Immature natural killer cell (primary cell): ENCODE data around the gene ARHGEF19. TPM values are rescaled to one million over a fixed set of nuclear protein-coding genes. Genes with fewer than 3 reads are reported as not detected.

Experiments used
- DNase-seq, 3 donors: peaks; one replicate each; pipeline ENCODE4 v3.0.0; 2022; ENCODE audit warnings: mixed read lengths in 1 of 3
- H3K27ac Mint-ChIP-seq, 6 donors: one replicate each; pipeline ENCODE4 v1.8.0; 2020; ENCODE audit warnings: mixed read lengths in 6 of 6, mild to moderate bottlenecking in 5 of 6, inconsistent platforms in 4 of 6, moderate library complexity in 3 of 6
- H3K27me3 Mint-ChIP-seq, 3 donors: one replicate each; pipeline ENCODE4 v1.8.0; 2020 to 2021; ENCODE audit warnings: low read depth in 3 of 3, mild to moderate bottlenecking in 3 of 3, mixed read lengths in 3 of 3, moderate library complexity in 3 of 3, inconsistent platforms in 1 of 3
- H3K36me3 Mint-ChIP-seq, 3 donors: one replicate each; pipeline ENCODE4 v1.8.0; 2020; ENCODE audit warnings: mixed read lengths in 3 of 3, inconsistent platforms in 2 of 3, mild to moderate bottlenecking in 2 of 3
- H3K4me1 Mint-ChIP-seq, 2 donors: one replicate each; pipeline ENCODE4 v1.8.0; 2020; ENCODE audit warnings: inconsistent platforms in 2 of 2, mild to moderate bottlenecking in 2 of 2, mixed read lengths in 2 of 2, moderate library complexity in 1 of 2
- H3K4me3 Mint-ChIP-seq, 5 donors: one replicate each; pipeline ENCODE4 v1.8.0; 2020; ENCODE audit warnings: mild to moderate bottlenecking in 5 of 5, mixed read lengths in 5 of 5, inconsistent platforms in 3 of 5, moderate library complexity in 3 of 5
- H3K9me3 Mint-ChIP-seq, 6 donors: one replicate each; pipeline ENCODE4 v1.8.0; 2020; ENCODE audit warnings: mild to moderate bottlenecking in 6 of 6, mixed read lengths in 6 of 6, inconsistent platforms in 4 of 6, moderate library complexity in 3 of 6
- polyA plus RNA-seq, 3 donors: library from polyadenylated mRNA; unstranded; fragments of 300-500 nt; fragmentation: Illumina TruSeq; gene quantifications; one replicate each; pipeline ENCODE4 v1.2.3, GENCODE V29; 2021

Gene ARHGEF19
- polyA plus RNA-seq, 3 donors from 2014 or later: 6.1 to 14.3 (median 14.0) TPM

- peaks cover 6 to 18% (median 9%) of the 10 kb centered on the region in 3 donors for H3K27me3 Mint-ChIP-seq
- no peaks in the 10 kb centered on the region for H3K9me3 Mint-ChIP-seq
- H3K4me1 Mint-ChIP-seq: peaks cover 21 to 25% of the 10 kb centered on the region in 2 donors
- peak overlapping the region in 1 of 6 donors; percentile 45 for H3K27ac Mint-ChIP-seq
- DNase-seq: peak in 2 of 3 donors; percentile 24 to 31
- H3K4me3 Mint-ChIP-seq: peak overlapping the region in 2 of 5 donors; percentile 21 to 73
- H3K36me3 Mint-ChIP-seq: no peaks in the 10 kb centered on the region
These were observed 50.2 kb downstream of the ARHGEF19 start for GRCh38 chr1:16162163-16162822.

DNA sequence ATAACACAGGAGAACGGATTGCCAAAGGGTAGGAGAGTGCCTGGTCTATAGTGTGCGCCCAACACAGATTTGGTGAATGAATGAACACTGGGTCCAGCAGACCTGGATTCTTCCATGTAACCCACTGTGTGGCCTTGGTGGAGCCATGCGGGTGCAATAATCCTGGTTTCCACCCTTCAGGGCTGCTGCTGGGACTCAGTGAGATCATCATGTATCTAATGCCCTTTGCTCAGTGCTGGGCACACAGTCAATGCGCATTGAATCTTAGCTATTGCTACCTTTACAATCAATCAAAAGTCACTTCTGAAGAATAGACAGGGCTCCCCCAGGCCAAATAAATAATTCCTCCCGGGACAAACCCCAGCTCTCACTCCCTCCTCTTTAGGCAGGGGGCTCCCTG lies 50.7 kb downstream of the ARHGEF19 start:
- Mint-ChIP-seq H3K4me3 (no peak overlapping the region), H3K36me3 (no peaks in the 10 kb centered on the region), H3K9me3 (no peaks in the 10 kb centered on the region), H3K27me3 (peaks cover 6 to 18% (median 9%) of the 10 kb centered on the region in 3 donors), H3K27ac (no peak overlapping the region), H3K4me1 (peaks cover 26 to 30% of the 10 kb centered on the region in 2 donors)
- DNase-seq: no peak

DNA sequence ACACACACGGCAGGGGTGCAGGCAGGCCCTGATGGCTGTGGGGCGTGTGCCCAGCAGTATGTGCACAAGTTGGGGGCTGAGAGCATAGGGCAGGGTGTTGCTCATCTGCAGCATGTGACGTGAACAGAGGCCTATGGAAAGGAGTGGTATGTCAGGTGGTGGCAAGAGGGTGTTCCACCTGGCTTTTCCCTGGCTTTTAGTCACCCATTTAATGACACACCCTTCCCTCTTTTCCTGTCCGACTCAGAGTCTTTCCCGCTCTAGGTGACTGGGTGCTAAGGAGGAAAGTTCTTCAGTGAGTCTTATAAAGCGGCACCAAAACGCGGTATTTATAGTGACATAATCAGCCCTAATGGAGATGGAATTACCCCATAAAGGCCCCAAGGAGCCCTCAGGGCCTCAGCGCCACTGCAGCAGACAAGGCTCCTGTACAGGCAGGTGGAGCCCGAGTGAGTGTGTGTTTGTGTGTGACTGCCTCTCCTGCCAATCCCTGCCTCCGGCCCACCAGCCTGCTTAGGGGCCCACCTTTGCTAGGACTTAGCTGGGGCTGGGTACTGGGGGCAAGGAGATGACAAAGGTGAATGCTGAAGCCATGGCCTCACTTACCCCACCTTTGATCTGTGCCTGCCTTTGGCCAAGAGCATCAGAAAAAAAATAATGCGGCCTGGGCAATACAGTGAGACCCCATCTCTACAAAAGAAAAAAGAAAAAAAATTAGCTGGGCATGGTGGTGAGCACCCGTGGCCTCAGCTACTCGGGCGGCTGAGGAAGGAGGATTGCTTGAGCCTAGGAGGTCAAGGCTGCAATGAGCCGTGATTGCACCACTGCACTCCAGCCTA lies 53.2 kb downstream of the ARHGEF19 start:
- no peaks in the 10 kb centered on the region for H3K9me3 Mint-ChIP-seq
- DNase-seq: no peak
- no peak overlapping the region for H3K27ac Mint-ChIP-seq
- no peaks in the 10 kb centered on the region for H3K36me3 Mint-ChIP-seq
- H3K4me3 Mint-ChIP-seq: no peak overlapping the region
- H3K4me1 Mint-ChIP-seq: peaks cover 35 to 38% of the 10 kb centered on the region in 2 donors
- peaks cover 6 to 11% (median 10%) of the 10 kb centered on the region in 3 donors for H3K27me3 Mint-ChIP-seq

DNA sequence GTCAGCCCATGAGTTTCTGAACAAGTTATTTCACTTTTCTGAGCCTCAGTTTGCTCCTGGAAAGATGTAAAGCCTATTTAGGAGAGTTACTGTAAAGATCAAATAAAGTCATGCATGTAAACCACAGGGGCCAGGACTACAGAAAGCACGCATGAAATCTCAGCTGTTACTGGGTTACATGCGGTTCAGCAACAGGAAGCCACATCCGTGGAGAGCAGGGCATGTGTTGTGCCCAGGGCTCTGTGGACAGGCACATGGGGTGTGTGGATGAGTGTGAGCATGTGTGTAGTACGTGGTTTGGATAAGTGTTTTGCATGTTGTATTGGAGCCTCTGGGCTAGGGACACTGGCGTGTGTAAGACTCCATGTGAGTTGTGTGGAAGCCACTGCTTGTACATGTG lies 54.4 kb downstream of the ARHGEF19 start:
- Mint-ChIP-seq H3K36me3 (no peaks in the 10 kb centered on the region), H3K9me3 (no peaks in the 10 kb centered on the region), H3K4me3 (peak overlapping the region in 1 of 5 donors; percentile 0), H3K27ac (peak overlapping the region in 1 of 6 donors; percentile 31), H3K27me3 (peaks cover 11 to 12% (median 11%) of the 10 kb centered on the region in 3 donors), H3K4me1 (peaks cover 35 to 40% of the 10 kb centered on the region in 2 donors)
- peak; percentile 40 to 57 (median 49) for DNase-seq

DNA sequence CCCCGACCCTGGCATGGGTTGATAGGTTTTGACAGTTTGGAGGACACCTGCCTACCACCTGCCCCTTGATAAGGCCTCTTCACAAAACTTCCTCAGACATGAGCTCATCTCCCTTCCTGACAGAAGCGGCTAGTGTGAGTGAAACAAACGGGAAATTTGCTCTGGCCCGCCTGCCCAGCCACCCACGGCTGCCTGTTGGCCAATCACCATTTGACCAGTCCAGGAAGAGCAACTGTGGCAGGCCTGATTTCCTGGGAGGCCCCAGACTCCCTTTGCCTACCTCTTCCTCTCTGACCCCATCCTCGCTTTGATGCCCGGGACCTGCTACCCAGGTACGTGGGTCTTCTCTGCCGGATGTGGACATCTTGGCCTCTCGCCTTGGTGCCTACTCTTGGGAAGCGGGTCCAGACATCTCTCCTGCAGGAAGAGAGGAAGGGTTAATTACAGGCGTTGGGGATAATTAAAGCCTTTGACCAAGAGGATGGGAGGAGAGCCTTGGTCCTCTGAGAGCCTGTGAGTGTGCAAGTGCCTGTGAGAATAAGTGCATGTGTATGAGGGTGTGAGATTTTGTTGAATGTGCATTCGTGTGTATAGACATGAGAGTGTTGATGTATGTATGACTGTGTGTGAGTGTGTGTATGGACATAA lies 55.5 kb downstream of the ARHGEF19 start:
- no peak for DNase-seq
- peaks cover 28 to 36% of the 10 kb centered on the region in 2 donors for H3K4me1 Mint-ChIP-seq
- H3K4me3 Mint-ChIP-seq: peak overlapping the region in 1 of 5 donors; percentile 15

DNA sequence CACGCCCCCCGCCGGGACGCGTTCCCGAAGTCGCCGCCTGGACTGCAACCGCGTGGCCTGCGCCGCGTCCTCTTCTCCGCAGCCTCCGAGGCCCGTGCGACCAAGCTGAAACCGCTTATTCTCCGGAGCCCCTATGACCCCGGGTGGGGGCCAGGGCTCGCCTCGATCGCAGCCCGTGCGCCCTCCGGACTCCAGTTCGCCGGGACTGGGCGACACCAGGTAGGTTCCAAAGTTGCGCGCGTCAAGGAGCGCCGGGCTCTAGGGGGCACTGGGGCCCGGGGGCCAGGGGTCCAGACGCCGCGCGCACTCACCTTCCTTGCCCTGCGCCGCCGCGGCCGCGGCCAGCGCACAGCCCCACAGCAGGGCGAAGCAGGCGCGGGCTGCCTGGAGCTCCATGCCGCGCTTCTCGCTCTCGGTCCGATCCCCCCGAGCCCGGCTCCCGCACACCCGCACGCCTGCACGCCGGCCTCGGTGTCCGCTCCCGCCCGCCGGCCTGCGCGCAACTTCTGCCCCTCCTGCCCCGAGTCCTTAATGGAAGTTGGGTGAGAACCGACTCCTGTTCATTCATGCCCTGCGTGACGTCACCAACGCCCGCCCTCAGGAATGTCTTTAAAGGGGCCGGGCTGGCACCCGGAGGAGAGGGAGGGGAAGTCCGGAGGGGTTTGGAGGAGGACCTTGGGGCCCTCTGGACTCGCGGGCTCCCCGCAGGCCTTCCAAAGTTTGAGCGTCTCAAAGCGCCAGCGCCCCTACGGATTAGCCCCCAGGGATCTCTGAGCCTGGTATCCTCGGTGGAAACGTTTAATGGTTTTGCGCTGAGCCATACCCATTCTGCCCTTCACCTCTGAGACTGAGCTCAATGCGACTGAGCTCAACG lies 56.7 kb downstream of the ARHGEF19 start, which contains the start of gene EPHA2:
Gene EPHA2, minus strand, starts transcription at position 533 of the 874 bp plus-strand sequence. Its CDS starts 137 bp downstream, at position 396.
- no peaks in the 10 kb centered on the region for H3K36me3 Mint-ChIP-seq
- DNase-seq: no peak
- H3K9me3 Mint-ChIP-seq: no peaks in the 10 kb centered on the region
- peak within 1 kb of the TSS; percentile 40 to 75 (median 67) for H3K4me3 Mint-ChIP-seq
- H3K27me3 Mint-ChIP-seq: peaks cover 10 to 20% (median 13%) of the 10 kb centered on the region in 3 donors
- H3K4me1 Mint-ChIP-seq: peaks cover 35 to 43% of the 10 kb centered on the region in 2 donors
- H3K27ac Mint-ChIP-seq: peak within 1 kb of the TSS in 1 of 6 donors; percentile 17

More for the DNA sequence above, 55.5 kb downstream of the ARHGEF19 start:
- Mint-ChIP-seq H3K27ac (no peak overlapping the region), H3K9me3 (no peaks in the 10 kb centered on the region), H3K36me3 (no peaks in the 10 kb centered on the region), H3K27me3 (peaks cover 11 to 16% (median 15%) of the 10 kb centered on the region in 3 donors)

DNA sequence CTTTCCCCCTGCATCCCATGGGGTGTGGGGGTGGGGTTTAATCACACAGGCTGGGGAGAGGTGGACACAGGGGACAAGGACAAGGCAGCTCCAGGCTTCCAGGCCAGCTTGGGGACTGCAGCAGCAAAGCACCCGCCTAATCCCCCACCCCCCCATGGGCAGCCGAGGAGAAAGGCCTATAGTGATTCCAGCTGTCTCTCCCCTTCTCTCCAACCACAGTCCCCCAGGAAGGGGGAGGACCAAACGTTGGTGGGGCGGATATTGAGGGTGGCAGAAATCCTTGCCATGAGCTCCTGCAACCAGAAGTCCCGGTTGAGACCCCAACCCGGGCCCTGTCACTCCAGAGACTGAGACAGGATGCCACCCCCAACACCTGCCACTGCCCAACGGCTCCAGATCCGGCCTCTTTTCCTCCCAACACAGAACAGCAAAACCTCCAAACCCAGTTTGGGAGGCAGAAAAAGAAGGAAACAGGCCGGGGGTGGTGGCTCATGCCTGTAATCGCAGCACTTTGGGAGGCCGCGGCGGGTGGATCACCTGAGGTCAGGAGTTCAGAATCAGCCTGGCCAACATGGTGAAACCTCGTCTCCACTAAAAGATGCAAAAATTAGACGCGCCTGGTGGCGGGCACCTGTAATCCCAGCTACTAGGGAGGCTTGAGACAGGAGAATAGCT lies 58.3 kb downstream of the ARHGEF19 start:
- Mint-ChIP-seq H3K36me3 (no peaks in the 10 kb centered on the region), H3K27me3 (peaks cover 6 to 17% (median 13%) of the 10 kb centered on the region in 3 donors), H3K4me3 (peak overlapping the region; percentile 7 to 52 (median 35)), H3K9me3 (no peaks in the 10 kb centered on the region), H3K4me1 (peaks cover 49 to 55% of the 10 kb centered on the region in 2 donors), H3K27ac (peak overlapping the region in 1 of 6 donors; percentile 40)
- DNase-seq: no peak

GRCh38 chr1:16153096-16153998 lies 59.1 kb downstream of the ARHGEF19 start:
- DNase-seq: no peak
- H3K9me3 Mint-ChIP-seq: no peaks in the 10 kb centered on the region
- peaks cover 6 to 17% (median 13%) of the 10 kb centered on the region in 3 donors for H3K27me3 Mint-ChIP-seq
- H3K4me3 Mint-ChIP-seq: no peak overlapping the region
- H3K27ac Mint-ChIP-seq: peak overlapping the region in 1 of 6 donors; percentile 40
- H3K4me1 Mint-ChIP-seq: peaks cover 48 to 55% of the 10 kb centered on the region in 2 donors
- no peaks in the 10 kb centered on the region for H3K36me3 Mint-ChIP-seq

- H3K27me3 Mint-ChIP-seq: peaks cover 6 to 17% (median 11%) of the 10 kb centered on the region in 3 donors
- H3K9me3 Mint-ChIP-seq: no peaks in the 10 kb centered on the region
- DNase-seq: no peak
- no peak overlapping the region for H3K4me3 Mint-ChIP-seq
- no peak overlapping the region for H3K27ac Mint-ChIP-seq
- peaks cover 41 to 48% of the 10 kb centered on the region in 2 donors for H3K4me1 Mint-ChIP-seq
- no peaks in the 10 kb centered on the region for H3K36me3 Mint-ChIP-seq
These were observed 59.9 kb downstream of the ARHGEF19 start for GRCh38 chr1:16152481-16153087.

- Mint-ChIP-seq H3K9me3 (no peaks in the 10 kb centered on the region), H3K4me3 (no peak overlapping the region), H3K4me1 (peaks cover 35 to 42% of the 10 kb centered on the region in 2 donors), H3K27me3 (peaks cover 6 to 17% (median 11%) of the 10 kb centered on the region in 3 donors), H3K27ac (no peak overlapping the region), H3K36me3 (no peaks in the 10 kb centered on the region)
- no peak for DNase-seq
These were observed 60.5 kb downstream of the ARHGEF19 start for GRCh38 chr1:16151995-16152384.

- Mint-ChIP-seq H3K27ac (no peak overlapping the region), H3K4me1 (peaks cover 33 to 39% of the 10 kb centered on the region in 2 donors), H3K4me3 (peak overlapping the region; percentile 17 to 54 (median 42)), H3K36me3 (no peaks in the 10 kb centered on the region), H3K9me3 (no peaks in the 10 kb centered on the region), H3K27me3 (peaks cover 6 to 17% (median 11%) of the 10 kb centered on the region in 3 donors)
- no peak for DNase-seq
These were observed 61.1 kb downstream of the ARHGEF19 start for GRCh38 chr1:16151196-16151994.
